CD14-positive monocyte (primary cell): ENCODE data around the gene RNF222. TPM values are rescaled to one million over a fixed set of nuclear protein-coding genes. Genes with fewer than 3 reads are reported as not detected.

Experiments
- DNase-seq, 3 donors: peaks; one replicate each; pipeline ENCODE4 v3.0.0-alpha.2; 2011 to 2022
- H2AFZ ChIP-seq: 2 replicates; pipeline ENCODE4 v1.6.0; 2012; ENCODE audit warnings: mild to moderate bottlenecking, low read depth, low read length, inconsistent platforms; ENCODE audit not compliant: insufficient read depth, poor library complexity, severe bottlenecking
- H3K27ac ChIP-seq, 2 donors: 1 replicate in 1 of 2; 2 replicates in 1 of 2; pipeline ENCODE4 v1.5.1; 2012 to 2013; ENCODE audit warnings: low read length in 2 of 2, control low read depth in 1 of 2, inconsistent platforms in 1 of 2, low read depth in 1 of 2, mild to moderate bottlenecking in 1 of 2
- H3K27me3 ChIP-seq, 2 donors: one replicate each; pipeline versions ENCODE4 v1.6.0 to v1.6.1; 2011 to 2013; ENCODE audit warnings: low read length in 2 of 2; ENCODE audit not compliant: control insufficient read depth in 2 of 2, insufficient read depth in 2 of 2
- H3K36me3 ChIP-seq, 2 donors: replicated peaks in 1 of 2; 1 replicate in 1 of 2; 2 replicates in 1 of 2; pipeline versions ENCODE4 v1.5.1 to v1.6.1; 2012 to 2013; ENCODE audit warnings: low read length in 2 of 2, control low read depth in 1 of 2, inconsistent platforms in 1 of 2, mild to moderate bottlenecking in 1 of 2; ENCODE audit not compliant: insufficient read depth in 2 of 2, control insufficient read depth in 1 of 2
- H3K4me1 ChIP-seq, 2 donors: 1 replicate in 1 of 2; 2 replicates in 1 of 2; pipeline versions ENCODE4 v1.5.1 to v1.6.1; 2012 to 2013; ENCODE audit warnings: low read length in 2 of 2, control low read depth in 1 of 2, inconsistent platforms in 1 of 2, mild to moderate bottlenecking in 1 of 2, moderate library complexity in 1 of 2; ENCODE audit not compliant: insufficient read depth in 2 of 2, control insufficient read depth in 1 of 2
- H3K4me2 ChIP-seq: replicated peaks from 2 replicates; pipeline ENCODE3; 2012; ENCODE audit warnings: low read length, moderate library complexity, mild to moderate bottlenecking; ENCODE audit not compliant: poor library complexity, severe bottlenecking; ENCODE audit errors: extremely low read depth
- H3K4me3 ChIP-seq, 3 experiments: fragments of 200-600 bp in 1 of 3; sonication (generic) in 1 of 3; replicated peaks in 1 of 3; 1 replicate in 2 of 3; 2 replicates in 1 of 3; pipeline ENCODE4 v1.5.1; 2011 to 2013; ENCODE audit warnings: low read length in 3 of 3, mild to moderate bottlenecking in 3 of 3, control low read depth in 2 of 3, low read depth in 2 of 3, inconsistent platforms in 1 of 3, moderate library complexity in 1 of 3
- H3K79me2 ChIP-seq: 2 replicates; pipeline ENCODE4 v1.6.0; 2012; ENCODE audit warnings: mild to moderate bottlenecking, control low read depth, inconsistent platforms, low read length, moderate library complexity; ENCODE audit not compliant: insufficient read depth
- H3K9ac ChIP-seq: 2 replicates; pipeline ENCODE4 v1.6.0; 2017; ENCODE audit warnings: low read length, mild to moderate bottlenecking; ENCODE audit not compliant: insufficient read depth, poor library complexity, severe bottlenecking
- H3K9me3 ChIP-seq, 2 donors: replicated peaks in 1 of 2; 1 replicate in 1 of 2; 2 replicates in 1 of 2; pipeline versions ENCODE4 v1.5.1 to v1.6.1; 2012 to 2013; ENCODE audit warnings: low read length in 2 of 2, control low read depth in 1 of 2; ENCODE audit not compliant: control insufficient read depth in 1 of 2, insufficient read depth in 1 of 2
- H4K20me1 ChIP-seq: 2 replicates; pipeline ENCODE4 v1.6.0; 2012; ENCODE audit warnings: mild to moderate bottlenecking, low read length, control low read depth, moderate library complexity; ENCODE audit not compliant: insufficient read depth
- H3K27ac Mint-ChIP-seq, 7 donors: one replicate each; pipeline ENCODE4 v1.8.0; 2020; ENCODE audit warnings: mild to moderate bottlenecking in 7 of 7, mixed read lengths in 7 of 7, moderate library complexity in 6 of 7, inconsistent platforms in 2 of 7
- H3K27me3 Mint-ChIP-seq, 3 donors: one replicate each; pipeline ENCODE4 v1.8.0; 2021 to 2022; ENCODE audit warnings: low read depth in 3 of 3, mild to moderate bottlenecking in 3 of 3, mixed read lengths in 3 of 3, moderate library complexity in 3 of 3, inconsistent platforms in 1 of 3
- H3K36me3 Mint-ChIP-seq, 2 donors: one replicate each; pipeline ENCODE4 v1.8.0; 2020; ENCODE audit warnings: mixed read lengths in 2 of 2, inconsistent platforms in 1 of 2, mild to moderate bottlenecking in 1 of 2
- H3K4me1 Mint-ChIP-seq: one replicate; pipeline ENCODE4 v1.8.0; 2020; ENCODE audit warnings: mild to moderate bottlenecking, mixed read lengths
- H3K4me3 Mint-ChIP-seq, 2 donors: one replicate each; pipeline ENCODE4 v1.8.0; 2020; ENCODE audit warnings: mild to moderate bottlenecking in 2 of 2, mixed read lengths in 2 of 2, moderate library complexity in 1 of 2
- H3K9me3 Mint-ChIP-seq, 7 donors: one replicate each; pipeline ENCODE4 v1.8.0; 2020 to 2022; ENCODE audit warnings: mixed read lengths in 7 of 7, mild to moderate bottlenecking in 6 of 7, moderate library complexity in 6 of 7, inconsistent platforms in 2 of 7
- CTCF ChIP-seq: fragments of 200-600 bp; IDR thresholded peaks from one replicate; pipeline ENCODE4 v1.8.0; 2022; ENCODE audit warnings: antibody characterized with exemption, mild to moderate bottlenecking
- WGBS: methylation state at CpG from one replicate; pipeline ENCODE4 v1.1.5; 2013; ENCODE audit warnings: missing lambda C conversion rate; ENCODE audit not compliant: insufficient coverage; 5-methylcytosine and 5-hydroxymethylcytosine counted together
- intact Hi-C, 2 donors: fragments of 100-400 bp; cut with micrococcal nuclease; formaldehyde crosslinking; loops; one replicate each; pipeline versions ENCODE4 v1.15.0 to v1.15.1; 2023
- polyA plus RNA-seq, 3 donors: library from polyadenylated mRNA; depleted of rRNA in 1 of 3; unstranded in 2 of 3; stranded (reverse) in 1 of 3; fragments of 300-500 nt in 2 of 3; fragments of >200 nt in 1 of 3; fragmentation: Illumina TruSeq in 2 of 3; gene quantifications; 1 replicate in 2 of 3; 2 replicates in 1 of 3; pipeline ENCODE4 v1.2.3, GENCODE V29; 2012 to 2021

The RNF222 gene
- polyA plus RNA-seq, 3 donors = not detected

DNA sequence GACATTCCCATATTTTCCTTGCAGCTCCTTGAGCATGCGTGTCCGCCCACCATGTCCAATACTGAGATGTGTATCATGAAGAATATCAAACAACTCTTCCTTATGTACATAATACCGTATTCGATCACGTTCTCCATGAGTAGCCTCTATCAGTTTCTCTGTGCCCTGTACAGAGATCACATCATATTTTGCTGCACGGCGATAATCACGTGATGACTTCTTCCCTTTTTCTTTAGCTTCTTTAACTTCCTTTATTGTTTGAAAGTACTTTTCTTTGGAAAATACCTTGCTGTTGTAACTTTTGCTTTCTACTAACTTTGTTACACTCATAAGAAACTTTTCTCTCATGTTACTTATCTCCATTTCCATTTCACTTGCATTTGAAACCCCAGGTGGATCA is 27.7 kb downstream of the RNF222 start:
- Histone ChIP-seq H3K27me3 (no peaks in the 10 kb centered on the region), H3K4me1 (peaks cover 17 to 19% of the 10 kb centered on the region in 2 donors), H3K4me2 (peak overlapping the region; percentile 56), H3K27ac (peak overlapping the region in 1 of 2 donors; percentile 30), H4K20me1 (no peaks in the 10 kb centered on the region), H3K9me3 (no peaks in the 10 kb centered on the region), H3K4me3 (peak overlapping the region in 1 of 3 experiments; percentile 38), H3K79me2 (no peaks in the 10 kb centered on the region), H2AFZ (peak overlapping the region; percentile 9), H3K9ac (no peak overlapping the region), H3K36me3 (peaks cover 3 to 15% of the 10 kb centered on the region in 2 donors)
- DNase-seq = peak; percentile 50 to 79 (median 70)
- H3K9me3 Mint-ChIP-seq = no peaks in the 10 kb centered on the region
- H3K36me3 Mint-ChIP-seq = peaks cover 17 to 32% of the 10 kb centered on the region in 2 donors
- TF ChIP-seq CTCF = no peak
- H3K4me3 Mint-ChIP-seq = peak overlapping the region in 1 of 2 donors; percentile 73
- 0% methylated on average over 1 of the region's 8 CpGs for WGBS
- H3K27me3 Mint-ChIP-seq = peaks cover 0 to 2% (median 0%) of the 10 kb centered on the region in 3 donors
- peak overlapping the region; percentile 61 to 86 (median 82) for H3K27ac Mint-ChIP-seq
- peaks cover 12% of the 10 kb centered on the region for H3K4me1 Mint-ChIP-seq
- intact Hi-C loops = no loop called here

GRCh38 chr17:8368193-8368592 is 29.4 kb downstream of the RNF222 start:
- TF ChIP-seq CTCF = no peak
- Histone ChIP-seq H3K27me3 (no peaks in the 10 kb centered on the region), H3K4me2 (no peak overlapping the region), H4K20me1 (no peaks in the 10 kb centered on the region), H3K4me1 (peaks cover 17 to 19% of the 10 kb centered on the region in 2 donors), H3K27ac (no peak overlapping the region), H2AFZ (no peak overlapping the region), H3K9me3 (no peaks in the 10 kb centered on the region), H3K36me3 (peaks cover 3 to 15% of the 10 kb centered on the region in 2 donors), H3K79me2 (no peaks in the 10 kb centered on the region), H3K4me3 (no peak overlapping the region), H3K9ac (no peak overlapping the region)
- Mint-ChIP-seq H3K4me1 (peaks cover 12% of the 10 kb centered on the region), H3K4me3 (no peak overlapping the region), H3K27me3 (peaks cover 0 to 2% (median 0%) of the 10 kb centered on the region in 3 donors), H3K36me3 (peaks cover 19 to 35% of the 10 kb centered on the region in 2 donors), H3K27ac (no peak overlapping the region), H3K9me3 (no peaks in the 10 kb centered on the region)
- intact Hi-C loops = no loop called here
- DNase-seq = no peak
- no CpG with 5 or more reads among the region's 3 CpGs for WGBS
